Transverse colon (tissue), 4 donors: ENCODE results near the gene RNF169. TPM values are rescaled to one million over a fixed set of nuclear protein-coding genes. Genes with fewer than 3 reads are reported as not detected.

Experiments used
- DNase-seq: peaks from one replicate; pipeline ENCODE4 v3.0.0-alpha.2; 2019
- H3K27ac ChIP-seq, 4 donors: fragments of 200-600 bp; sonication (generic); 2 replicates each; pipeline ENCODE4 v1.5.1; 2016 to 2018; ENCODE audit warnings: inconsistent platforms in 4 of 4
- H3K27me3 ChIP-seq: fragments of 200-600 bp; sonication (generic); 2 replicates; pipeline ENCODE4 v1.5.1; 2017; ENCODE audit warnings: inconsistent platforms
- H3K36me3 ChIP-seq, 4 donors: fragments of 200-600 bp; sonication (generic); 2 replicates each; pipeline ENCODE4 v1.5.1; 2017 to 2019; ENCODE audit warnings: inconsistent platforms in 4 of 4
- H3K4me1 ChIP-seq, 4 donors: fragments of 200-600 bp; sonication (generic); 2 replicates each; pipeline ENCODE4 v1.5.1; 2017 to 2020; ENCODE audit warnings: inconsistent platforms in 4 of 4
- H3K4me3 ChIP-seq, 4 donors: fragments of 200-600 bp; sonication (generic); 1 replicate in 1 of 4; 2 replicates in 3 of 4; pipeline versions ENCODE4 v1.5.1 to v1.6.1; 2017 to 2019; ENCODE audit warnings: inconsistent platforms in 4 of 4
- H3K9me3 ChIP-seq, 2 donors: fragments of 200-600 bp; sonication (generic); 2 replicates each; pipeline ENCODE4 v1.5.1; 2017 to 2019; ENCODE audit warnings: inconsistent platforms in 2 of 2
- CTCF ChIP-seq, 5 experiments: fragments of 200-600 bp in 3 of 5; fragments of 450-650 bp in 2 of 5; sonication (generic) in 3 of 5; IDR thresholded peaks; 1 replicate in 2 of 5; 2 replicates in 3 of 5; pipeline ENCODE4 v1.5.1; 2016 to 2017; ENCODE audit warnings: antibody characterized with exemption in 5 of 5, inconsistent platforms in 3 of 5, mild to moderate bottlenecking in 2 of 5, moderate library complexity in 1 of 5
- EP300 ChIP-seq: sonication (generic); formaldehyde crosslinking; IDR thresholded peaks from one replicate; pipeline ENCODE4 v1.6.1; 2017; ENCODE audit warnings: antibody characterized with exemption, low read depth
- POLR2A ChIP-seq: fragments of 450-650 bp; IDR thresholded peaks from one replicate; pipeline ENCODE4 v1.6.1; 2016; ENCODE audit warnings: antibody characterized with exemption, mild to moderate bottlenecking, moderate library complexity
- POLR2AphosphoS5 ChIP-seq, 3 donors: sonication (generic); formaldehyde crosslinking; IDR thresholded peaks; one replicate each; pipeline ENCODE4 v1.6.1; 2016; ENCODE audit warnings: antibody characterized with exemption in 3 of 3
- WGBS, 2 donors: methylation state at CpG; one replicate each; pipeline ENCODE4 v1.1.5; 2018; ENCODE audit warnings: low coverage in 1 of 2; 5-methylcytosine and 5-hydroxymethylcytosine counted together
- in situ Hi-C, 4 donors: fragments of 200-750 bp; cut with MboI; loops; one replicate each; pipeline versions ENCODE4 v1.15.0 to v1.15.1; 2017; ENCODE audit warnings: low sequenced_read_pairs in 3 of 4, low pct_ligation_motif_present in 1 of 4, low pct_unique_long_range_greater_than_20kb in 1 of 4
- intact Hi-C: fragments of 100-400 bp; cut with DNase I; formaldehyde crosslinking; loops from one replicate; pipeline ENCODE4 v1.15.1; 2023; ENCODE audit warnings: low total_unique reads
- total RNA-seq, 4 donors: library from RNA; depleted of rRNA; stranded (reverse); fragments of >200 nt; gene quantifications; one replicate each; pipeline ENCODE4 v1.1.0, GENCODE V29; 2016

Gene RNF169
- total RNA-seq, 4 donors from 2014 or later = 15.1 to 22.4 (median 16.6) TPM

- Histone ChIP-seq H3K27me3 (no peaks in the 10 kb centered on the region), H3K9me3 (no peaks in the 10 kb centered on the region), H3K36me3 (no peaks in the 10 kb centered on the region), H3K4me1 (peaks cover 0 to 4% (median 0%) of the 10 kb centered on the region in 4 donors), H3K4me3 (no peak overlapping the region), H3K27ac (no peak overlapping the region)
- intact Hi-C loops (no loop called here), in situ Hi-C loops (no loop called here)
- no peak for DNase-seq
- 85 to 97% methylated on average over 3 of the region's 3 CpGs for WGBS, 2 donors
- TF ChIP-seq POLR2A (no peak), EP300 (no peak), POLR2AphosphoS5 (IDR thresholded peaks at IDR 0.05) (no peak), CTCF (IDR thresholded peaks at IDR 0.05) (no peak)
Measured at GRCh38 chr11:74806267-74806666, 57.6 kb downstream of the RNF169 start.

GRCh38 chr11:74809801-74810200 is 61.2 kb downstream of the RNF169 start:
- Histone ChIP-seq H3K9me3 (no peaks in the 10 kb centered on the region), H3K27me3 (no peaks in the 10 kb centered on the region), H3K27ac (no peak overlapping the region), H3K4me1 (peaks cover 0 to 4% (median 0%) of the 10 kb centered on the region in 4 donors), H3K4me3 (no peak overlapping the region), H3K36me3 (peaks cover 0 to 5% (median 0%) of the 10 kb centered on the region in 4 donors)
- in situ Hi-C loops = no loop called here
- DNase-seq = no peak
- TF ChIP-seq EP300 = no peak
- no peak for TF ChIP-seq POLR2AphosphoS5 (IDR thresholded peaks at IDR 0.05)
- TF ChIP-seq POLR2A = no peak
- TF ChIP-seq CTCF (IDR thresholded peaks at IDR 0.05) = no peak
- intact Hi-C loops = no loop called here

GRCh38 chr11:74815966-74816365 is 67.3 kb downstream of the RNF169 start:
- H3K4me3 ChIP-seq = no peak overlapping the region

GRCh38 chr11:74816664-74817063 is 68.0 kb downstream of the RNF169 start:
- in situ Hi-C loops = no loop called here
- Histone ChIP-seq H3K9me3 (no peaks in the 10 kb centered on the region), H3K4me1 (peaks cover 0 to 19% (median 0%) of the 10 kb centered on the region in 4 donors), H3K27me3 (no peaks in the 10 kb centered on the region), H3K36me3 (peaks cover 0 to 13% (median 4%) of the 10 kb centered on the region in 4 donors), H3K4me3 (no peak overlapping the region), H3K27ac (no peak overlapping the region)
- TF ChIP-seq POLR2AphosphoS5 (IDR thresholded peaks at IDR 0.05) (no peak), POLR2A (no peak), CTCF (IDR thresholded peaks at IDR 0.05) (no peak), EP300 (no peak)
- intact Hi-C loops = no loop called here
- 89 to 98% methylated on average over 2 of the region's 2 CpGs for WGBS, 2 donors
- DNase-seq = no peak

More at GRCh38 chr11:74815966-74816365, 67.3 kb downstream of the RNF169 start:
- peaks cover 0 to 13% (median 4%) of the 10 kb centered on the region in 4 donors for H3K36me3 ChIP-seq
- no peaks in the 10 kb centered on the region for H3K27me3 ChIP-seq
- H3K27ac ChIP-seq = no peak overlapping the region
- H3K9me3 ChIP-seq = no peaks in the 10 kb centered on the region
- TF ChIP-seq POLR2A (no peak), EP300 (no peak), POLR2AphosphoS5 (IDR thresholded peaks at IDR 0.05) (no peak), CTCF (IDR thresholded peaks at IDR 0.05) (no peak)
- intact Hi-C loops = no loop called here
- DNase-seq = no peak
- in situ Hi-C loops = no loop called here
- 80 to 92% methylated on average over 3 of the region's 3 CpGs for WGBS, 2 donors
- H3K4me1 ChIP-seq = peaks cover 0 to 16% (median 0%) of the 10 kb centered on the region in 4 donors
